OCI-LY3 (cell line): ENCODE results near the gene ESPNL.

Experiments
- CTCF ChIP-seq: fragments of 200-600, 300-600 bp; sonication (generic); IDR thresholded peaks from 2 replicates; pipeline ENCODE4 v1.5.1; 2014; ENCODE audit warnings: antibody characterized with exemption, low read length, low read depth
- EZH2phosphoT487 ChIP-seq: fragments of 200-600 bp; shearing (Covaris generic); IDR thresholded peaks from 2 replicates; pipeline ENCODE4 v1.6.1; 2018; ENCODE audit warnings: antibody characterized with exemption, mixed run types, low read depth

GRCh38 chr2:238148981-238149380, 48.8 kb downstream of the ESPNL start:
- no peak for TF ChIP-seq CTCF
- no peak for TF ChIP-seq EZH2phosphoT487
